Left forelimb (tissue), 1 donor: ENCODE data around the gene MORN3.

Experiments used
- DNase-seq: peaks from one replicate; pipeline ENCODE4 v3.0.0-alpha.2; 2018; ENCODE audit warnings: low spot score

The MORN3 gene

GRCh38 chr12:121602766-121603165, 66.7 kb downstream of the MORN3 start:
- DNase-seq = no peak

- DNase-seq = no peak
Measured at GRCh38 chr12:121600702-121601336, 68.6 kb downstream of the MORN3 start.
